ENCODE measurements around the gene NPB.

GRCh38 chr17:81879121-81879520, 22.9 kb upstream of the NPB start:
- TF ChIP-seq CTCF (IDR thresholded peaks at IDR 0.05) = no peak
- no peak for TF ChIP-seq POLR2A (IDR thresholded peaks at IDR 0.05)
